ENCODE results near the gene ZEB1.

ZEB1 gene

GRCh38 chr10:31578181-31578852 is 259.3 kb downstream of the ZEB1 start:
- no peak for DNase-seq (ENCODE audit: low read depth)
- TF ChIP-seq CTCF (IDR thresholded peaks at IDR 0.05; ENCODE audit: control insufficient read depth, insufficient read depth, low read depth, low read length, missing control alignments), result no peak
- H3K4me3 ChIP-seq (ENCODE audit: control insufficient read depth, low read depth, low read length), result no peak overlapping the region

GRCh38 chr10:31578951-31579350 is 259.9 kb downstream of the ZEB1 start:
- no peak for TF ChIP-seq CTCF (IDR thresholded peaks at IDR 0.05; ENCODE audit: control insufficient read depth, insufficient read depth, low read depth, low read length, missing control alignments)
- no peak overlapping the region for H3K4me3 ChIP-seq (ENCODE audit: control insufficient read depth, low read depth, low read length)
- DNase-seq (ENCODE audit: low read depth), result no peak
